ENCODE measurements around the gene APOBEC3A.
"Not testable (repeated sequence)": the region's sequence is repeated elsewhere in the genome, so short reads cannot be mapped to it uniquely, and the experiment has no call there.

APOBEC3A gene

DNA sequence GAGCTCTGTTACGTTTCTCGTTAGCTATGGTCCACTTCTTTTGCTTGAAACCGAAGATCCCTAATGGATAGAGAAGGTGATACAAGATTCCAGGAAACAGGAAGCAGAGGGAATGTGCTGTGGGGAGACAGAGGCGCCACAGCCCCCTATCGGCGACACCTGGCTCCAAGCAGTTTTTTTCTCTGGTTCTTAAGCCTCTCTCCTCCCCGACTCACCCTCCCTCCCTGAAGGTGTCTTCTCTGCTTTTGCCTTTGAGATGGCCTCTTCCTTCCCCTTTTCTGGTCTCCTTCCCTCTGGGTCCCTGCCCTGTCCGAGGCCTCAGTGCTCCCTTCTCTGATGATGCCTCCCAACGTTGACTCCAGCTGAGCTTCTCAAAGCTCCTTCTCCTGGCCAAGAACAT, 14.2 kb upstream of the APOBEC3A start:
- Histone ChIP-seq H3K4me3 (ENCODE audit: low read depth in 1 of 2, low read length in 1 of 2) (peak overlapping the region; percentile 37 to 51), H3K36me3 (no peaks in the 10 kb centered on the region), H3K27me3 (peaks cover 6% of the 10 kb centered on the region), H3K27ac (peak overlapping the region; percentile 100), H3K9me3 (no peaks in the 10 kb centered on the region), H3K4me1 (ENCODE audit: control insufficient read depth in 1 of 2, insufficient read depth in 1 of 2, low read depth in 1 of 2, low read length in 1 of 2) (peaks cover 67 to 74% of the 10 kb centered on the region in 2 experiments)
- TF ChIP-seq, protein P1, sequence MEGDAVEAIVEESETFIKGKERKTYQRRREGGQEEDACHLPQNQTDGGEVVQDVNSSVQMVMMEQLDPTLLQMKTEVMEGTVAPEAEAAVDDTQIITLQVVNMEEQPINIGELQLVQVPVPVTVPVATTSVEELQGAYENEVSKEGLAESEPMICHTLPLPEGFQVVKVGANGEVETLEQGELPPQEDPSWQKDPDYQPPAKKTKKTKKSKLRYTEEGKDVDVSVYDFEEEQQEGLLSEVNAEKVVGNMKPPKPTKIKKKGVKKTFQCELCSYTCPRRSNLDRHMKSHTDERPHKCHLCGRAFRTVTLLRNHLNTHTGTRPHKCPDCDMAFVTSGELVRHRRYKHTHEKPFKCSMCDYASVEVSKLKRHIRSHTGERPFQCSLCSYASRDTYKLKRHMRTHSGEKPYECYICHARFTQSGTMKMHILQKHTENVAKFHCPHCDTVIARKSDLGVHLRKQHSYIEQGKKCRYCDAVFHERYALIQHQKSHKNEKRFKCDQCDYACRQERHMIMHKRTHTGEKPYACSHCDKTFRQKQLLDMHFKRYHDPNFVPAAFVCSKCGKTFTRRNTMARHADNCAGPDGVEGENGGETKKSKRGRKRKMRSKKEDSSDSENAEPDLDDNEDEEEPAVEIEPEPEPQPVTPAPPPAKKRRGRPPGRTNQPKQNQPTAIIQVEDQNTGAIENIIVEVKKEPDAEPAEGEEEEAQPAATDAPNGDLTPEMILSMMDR (IDR thresholded peaks at IDR 0.05) = peak; percentile 45

DNA sequence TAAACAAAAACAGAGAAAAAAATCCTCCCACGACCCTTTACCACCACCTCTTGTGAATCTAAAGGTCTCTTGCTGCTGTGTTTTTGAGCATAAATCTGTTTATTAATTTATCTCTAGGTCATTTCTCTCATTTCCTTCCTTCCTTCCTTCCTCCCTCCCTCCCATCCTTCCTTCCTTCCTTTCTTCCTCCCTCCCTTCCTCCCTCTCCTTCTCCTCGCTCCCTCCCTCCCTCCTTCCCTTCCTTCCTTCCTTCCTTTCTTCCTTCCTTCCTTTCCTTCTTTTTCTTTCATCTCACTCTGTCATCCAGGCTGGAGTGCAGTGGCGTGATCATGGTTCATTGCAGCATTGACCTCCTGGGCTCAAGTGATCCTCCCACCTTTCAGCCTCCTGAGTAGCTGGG, 13.5 kb upstream of the APOBEC3A start:
- peak overlapping the region in 1 of 2 experiments; percentile 51 for H3K4me3 ChIP-seq (ENCODE audit: low read depth in 1 of 2, low read length in 1 of 2)

DNA sequence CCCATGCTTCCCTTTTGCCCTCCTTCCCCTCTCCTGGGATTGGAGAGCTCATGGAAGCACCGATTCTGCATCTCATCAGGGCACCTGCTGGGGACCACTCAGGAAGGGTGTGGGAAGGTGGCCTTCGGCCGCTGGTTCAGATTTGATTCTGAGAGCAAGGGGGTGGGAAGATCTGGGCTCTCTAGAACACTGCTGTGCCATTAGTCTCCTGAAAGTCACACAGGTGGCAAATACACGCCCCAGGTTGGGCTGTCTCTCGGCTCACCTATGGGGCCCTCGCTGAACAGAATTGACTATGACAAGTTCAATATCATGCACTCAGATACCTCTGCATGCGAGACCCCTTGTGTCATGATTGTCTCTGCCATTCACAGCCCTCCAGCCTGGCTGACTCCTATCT, 12.8 kb upstream of the APOBEC3A start:
- Histone ChIP-seq H3K36me3 (no peaks in the 10 kb centered on the region), H3K27me3 (no peaks in the 10 kb centered on the region), H3K4me1 (ENCODE audit: control insufficient read depth in 1 of 2, insufficient read depth in 1 of 2, low read depth in 1 of 2, low read length in 1 of 2) (peaks cover 74 to 83% of the 10 kb centered on the region in 2 experiments), H3K4me3 (ENCODE audit: low read depth in 1 of 2, low read length in 1 of 2) (no peak overlapping the region), H3K9me3 (no peaks in the 10 kb centered on the region), H3K27ac (peak overlapping the region; percentile 100)
- TF ChIP-seq, protein P1 (IDR thresholded peaks at IDR 0.05) = no peak

More for the DNA sequence above, 13.5 kb upstream of the APOBEC3A start:
- H3K9me3 ChIP-seq = no peaks in the 10 kb centered on the region
- H3K27ac ChIP-seq = peak overlapping the region; percentile 100
- H3K27me3 ChIP-seq = peaks cover 3% of the 10 kb centered on the region
- H3K4me1 ChIP-seq (ENCODE audit: control insufficient read depth in 1 of 2, insufficient read depth in 1 of 2, low read depth in 1 of 2, low read length in 1 of 2) = peaks cover 73 to 81% of the 10 kb centered on the region in 2 experiments
- no peaks in the 10 kb centered on the region for H3K36me3 ChIP-seq
- TF ChIP-seq, protein P1 (IDR thresholded peaks at IDR 0.05) = no peak

DNA sequence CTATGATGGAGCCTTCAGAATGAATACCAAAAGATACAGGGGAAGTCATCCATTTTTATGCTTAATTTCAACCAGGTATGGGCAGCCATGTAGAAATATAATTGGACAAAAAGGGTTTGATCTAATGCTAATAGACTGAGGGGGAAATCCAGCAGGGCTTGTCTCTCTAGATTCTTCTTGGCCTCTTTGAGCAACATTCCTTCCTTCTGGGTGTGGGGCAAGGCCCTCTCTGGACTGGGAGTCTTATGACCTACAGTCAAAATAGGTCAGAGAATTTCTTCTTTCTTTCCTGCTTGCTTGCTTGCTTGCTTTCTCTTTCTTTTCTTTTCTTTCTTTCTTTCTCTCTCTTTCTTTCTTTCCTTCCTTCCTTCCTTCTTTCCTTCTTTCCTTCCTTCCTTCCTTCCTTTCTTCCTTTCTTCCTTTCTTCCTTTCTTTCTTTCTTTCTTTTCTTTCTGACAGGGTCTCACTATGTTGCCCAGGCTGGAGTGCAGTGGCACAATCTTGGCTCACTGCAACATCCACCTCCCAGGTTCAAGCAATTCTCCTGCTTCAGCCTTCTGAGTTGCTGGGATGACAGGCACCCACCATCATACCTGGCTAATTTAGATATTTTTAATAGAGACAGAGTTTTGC, 11.6 kb upstream of the APOBEC3A start:
- H3K4me1 ChIP-seq (ENCODE audit: control insufficient read depth in 1 of 2, insufficient read depth in 1 of 2, low read depth in 1 of 2, low read length in 1 of 2) = peaks cover 79 to 90% of the 10 kb centered on the region in 2 experiments
- not testable (repeated sequence) for H3K9me3 ChIP-seq; H3K27me3 ChIP-seq; H3K36me3 ChIP-seq; H3K4me3 ChIP-seq (ENCODE audit: low read depth in 1 of 2, low read length in 1 of 2)
- H3K27ac ChIP-seq = peak overlapping the region; percentile 100

DNA sequence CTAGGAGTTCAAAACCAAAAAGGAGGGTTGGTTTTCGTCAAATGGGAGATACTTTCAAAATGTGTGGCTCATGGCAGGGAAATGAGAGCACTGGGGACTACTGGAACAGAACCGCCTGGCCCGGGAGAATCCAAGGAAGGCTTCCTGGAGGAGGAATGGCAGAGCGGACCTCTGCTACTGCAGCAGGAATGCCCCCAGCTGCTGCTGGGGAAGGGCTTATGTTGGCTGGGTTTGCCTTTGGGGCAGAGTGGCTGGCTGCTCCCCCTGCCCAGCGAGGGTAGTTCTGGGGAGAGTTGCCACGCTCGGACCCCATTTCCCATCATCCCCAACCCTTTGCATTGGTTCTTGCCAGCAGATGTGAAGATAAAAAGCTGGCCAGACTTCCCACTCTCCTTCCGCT, 10.6 kb upstream of the APOBEC3A start:
- Histone ChIP-seq H3K4me3 (ENCODE audit: low read depth in 1 of 2, low read length in 1 of 2) (no peak overlapping the region), H3K36me3 (no peaks in the 10 kb centered on the region), H3K27me3 (no peaks in the 10 kb centered on the region), H3K4me1 (ENCODE audit: control insufficient read depth in 1 of 2, insufficient read depth in 1 of 2, low read depth in 1 of 2, low read length in 1 of 2) (peaks cover 79 to 90% of the 10 kb centered on the region in 2 experiments), H3K27ac (peak overlapping the region; percentile 100), H3K9me3 (no peaks in the 10 kb centered on the region)
- TF ChIP-seq, protein P1 (IDR thresholded peaks at IDR 0.05) = no peak

DNA sequence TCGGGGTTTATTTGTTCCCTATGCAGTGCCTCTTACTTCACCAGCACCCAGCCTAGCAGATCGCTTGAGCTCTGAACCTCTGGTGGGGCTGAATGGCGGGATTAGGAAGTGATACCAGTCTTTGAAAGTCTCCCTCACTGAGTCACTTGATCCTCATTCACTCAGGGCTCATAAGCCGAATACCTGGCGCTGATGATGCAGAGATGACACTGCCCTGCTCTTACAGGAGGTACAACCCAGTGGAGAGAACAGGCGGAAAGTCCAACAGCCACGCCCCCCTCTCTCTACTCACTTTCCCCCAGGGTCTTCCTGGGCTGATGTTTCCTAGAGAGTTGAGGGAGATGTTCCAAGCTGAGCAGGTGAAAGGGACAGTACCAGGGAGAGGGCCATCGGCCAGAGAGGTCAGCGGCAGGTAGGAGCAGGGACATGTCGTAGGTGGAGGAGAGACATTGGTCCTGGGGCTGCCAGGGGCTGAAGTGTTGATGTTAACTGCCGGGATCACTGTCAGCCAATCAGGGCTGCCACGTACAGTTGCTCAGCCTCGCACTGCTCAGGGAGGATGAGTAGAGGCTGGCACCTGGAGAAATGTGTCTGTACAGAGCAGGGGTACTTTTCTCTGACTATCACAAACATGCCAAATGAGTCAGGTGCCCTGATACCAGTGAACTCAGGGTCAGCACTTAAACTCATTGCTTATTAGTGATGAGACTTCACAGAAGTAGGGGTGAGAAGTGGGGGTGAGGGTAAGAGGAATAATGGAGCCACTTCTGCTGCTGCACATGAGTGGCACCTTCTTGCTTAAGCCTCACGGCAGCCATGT, 9.9 kb upstream of the APOBEC3A start:
- H3K9me3 ChIP-seq = no peaks in the 10 kb centered on the region
- TF ChIP-seq, protein P1 (IDR thresholded peaks at IDR 0.05) = no peak
- H3K27me3 ChIP-seq = no peaks in the 10 kb centered on the region
- H3K36me3 ChIP-seq = no peaks in the 10 kb centered on the region
- peaks cover 79 to 90% of the 10 kb centered on the region in 2 experiments for H3K4me1 ChIP-seq (ENCODE audit: control insufficient read depth in 1 of 2, insufficient read depth in 1 of 2, low read depth in 1 of 2, low read length in 1 of 2)
- no peak overlapping the region for H3K4me3 ChIP-seq (ENCODE audit: low read depth in 1 of 2, low read length in 1 of 2)
- peak overlapping the region; percentile 100 for H3K27ac ChIP-seq

Measured in neutrophil (primary cell).